ENCODE measurements around the gene ACACB. TPM values are rescaled to one million over a fixed set of nuclear protein-coding genes. Genes with fewer than 3 reads are reported as not detected.

Gene ACACB
- total RNA-seq, 1 experiment from 2014 or later: 20.0 TPM

GRCh38 chr12:109120095-109120494 is 3.7 kb downstream of the ACACB start (continued):
- TF ChIP-seq AR (CRISPR knock-in tag; IDR thresholded peaks at IDR 0.05): no peak
- no peak for TF ChIP-seq ZNF281 (CRISPR knock-in tag; IDR thresholded peaks at IDR 0.05)
- TF ChIP-seq RORB (CRISPR knock-in tag; IDR thresholded peaks at IDR 0.05): no peak

GRCh38 chr12:109120557-109120956 is 4.2 kb downstream of the ACACB start:
- ChIA-PET POLR2A (no interaction called here), CTCF (interaction anchor here (0.7 to 1.7 kb wide), 2 partner anchors 9 to 265 kb away, joined by 3 to 9 read pairs; no protein-coding TSS in a partner anchor)
- no peak for ATAC-seq
- H3K4me1 Mint-ChIP-seq: peaks cover 12% of the 10 kb centered on the region
- H3K27ac Mint-ChIP-seq: no peak overlapping the region
- no peaks in the 10 kb centered on the region; the same call in 1 of the 2 replicates for H3K27me3 Mint-ChIP-seq (ENCODE audit: low read depth)
- DNase-seq (ENCODE audit: low spot score): no peak
- H3K4me3 Mint-ChIP-seq: no peak overlapping the region
- H3K9me3 Mint-ChIP-seq: no peaks in the 10 kb centered on the region
- no peaks in the 10 kb centered on the region for H3K36me3 Mint-ChIP-seq
- TF ChIP-seq CDX4 (CRISPR knock-in tag; IDR thresholded peaks at IDR 0.05; ENCODE audit: borderline replicate concordance) (no peak), CBFB (CRISPR knock-in tag; IDR thresholded peaks at IDR 0.05; ENCODE audit: low read depth) (no peak), AFF4 (CRISPR knock-in tag; IDR thresholded peaks at IDR 0.05; ENCODE audit: borderline replicate concordance) (no peak), RELA (CRISPR knock-in tag; IDR thresholded peaks at IDR 0.05; ENCODE audit: borderline replicate concordance) (no peak), CTCF (IDR thresholded peaks at IDR 0.05) (no peak), PRDM15 (CRISPR knock-in tag; IDR thresholded peaks at IDR 0.05) (no peak), ESRRA (CRISPR knock-in tag; IDR thresholded peaks at IDR 0.05; ENCODE audit: borderline replicate concordance) (no peak), ZNF121 (CRISPR knock-in tag; IDR thresholded peaks at IDR 0.05) (no peak), KAT7 (CRISPR knock-in tag; IDR thresholded peaks at IDR 0.05; ENCODE audit: borderline replicate concordance) (no peak), ERG (CRISPR knock-in tag; IDR thresholded peaks at IDR 0.05) (no peak), SOX15 (CRISPR knock-in tag; IDR thresholded peaks at IDR 0.05) (no peak), ZNF425 (CRISPR knock-in tag; conservative IDR thresholded peaks at IDR 0.05) (no peak)
